GM18505 (cell line): ENCODE measurements around the gene RAPGEF3.

Experiments used
- ATAC-seq: cut with Tn5 transposase; IDR thresholded peaks from one replicate; pipeline ENCODE4 v1.9.1; 2021; ENCODE audit not compliant: unreplicated experiment
- POLR2A ChIP-seq: IDR thresholded peaks from 4 replicates; pipeline ENCODE4 v1.6.1; 2011; ENCODE audit warnings: borderline replicate concordance; ENCODE audit not compliant: insufficient read depth, insufficient read length; ENCODE audit errors: extremely low read depth

The RAPGEF3 gene

DNA sequence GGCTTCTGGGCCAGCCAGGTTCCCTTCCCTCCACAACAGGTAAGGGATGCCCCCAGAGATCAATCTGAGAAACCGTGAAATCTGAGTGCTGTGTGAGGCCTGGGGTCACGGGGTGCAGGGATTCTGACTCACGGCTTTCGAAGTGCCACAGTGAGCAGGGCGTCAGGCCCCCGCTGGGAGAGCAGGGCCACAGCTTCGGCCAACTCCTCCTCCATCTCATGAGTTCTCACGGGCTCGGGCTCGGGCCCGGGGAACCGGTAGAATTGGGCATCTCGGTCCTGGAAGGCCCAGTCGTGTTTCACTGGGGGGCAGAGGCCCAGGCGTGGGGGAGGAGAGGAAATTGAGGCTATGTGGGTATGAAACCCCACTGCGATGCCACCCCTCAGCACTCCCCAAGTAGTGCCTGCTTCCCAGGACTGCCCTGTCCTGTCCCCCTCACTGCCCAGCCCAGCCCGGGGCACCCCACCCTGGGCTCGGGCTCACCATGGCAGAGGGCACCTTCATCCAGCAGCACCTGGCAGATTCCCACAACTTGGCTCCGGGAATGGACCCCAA, 7.7 kb downstream of the RAPGEF3 start:
- TF ChIP-seq POLR2A = no peak
- ATAC-seq = no peak

GRCh38 chr12:47750229-47750798, 8.4 kb downstream of the RAPGEF3 start:
- no peak for ATAC-seq
- TF ChIP-seq POLR2A = no peak

DNA sequence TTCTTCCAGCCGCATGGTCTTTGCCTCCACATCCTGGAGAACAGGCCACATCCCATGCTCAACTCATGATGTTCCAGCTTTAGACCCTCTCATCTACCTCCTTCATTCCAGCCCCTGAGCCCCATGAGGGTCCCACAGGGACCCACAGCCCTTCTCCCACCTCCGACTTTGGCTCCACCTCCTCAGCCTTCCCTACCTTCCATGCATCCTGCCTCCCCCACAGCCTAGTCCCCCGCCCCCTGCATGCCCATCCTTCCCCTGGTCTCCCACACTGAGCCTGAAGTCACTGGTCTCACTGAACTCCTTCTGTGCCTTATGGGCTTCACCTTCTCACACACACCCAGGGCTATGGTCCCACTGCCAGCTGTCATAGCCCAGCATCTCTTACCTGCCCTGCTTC, 9.8 kb downstream of the RAPGEF3 start:
- no peak for TF ChIP-seq POLR2A
- ATAC-seq = no peak

DNA sequence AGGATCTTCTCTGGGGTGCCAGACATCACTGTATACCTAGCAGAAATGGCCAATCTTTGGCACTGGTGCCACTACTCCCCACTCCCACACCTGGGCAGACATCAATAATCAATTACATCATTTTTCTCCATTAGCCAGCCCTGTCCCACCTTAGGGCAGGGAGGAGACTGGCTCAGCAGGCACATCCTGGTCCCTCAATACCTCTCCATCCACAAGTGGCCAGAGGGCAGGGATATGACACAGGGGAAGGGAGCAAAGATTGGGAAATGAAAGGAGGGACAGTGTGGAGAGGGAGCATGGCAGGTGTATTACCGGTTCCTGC, 10.2 kb downstream of the RAPGEF3 start:
- no peak for TF ChIP-seq POLR2A
- ATAC-seq = no peak

DNA sequence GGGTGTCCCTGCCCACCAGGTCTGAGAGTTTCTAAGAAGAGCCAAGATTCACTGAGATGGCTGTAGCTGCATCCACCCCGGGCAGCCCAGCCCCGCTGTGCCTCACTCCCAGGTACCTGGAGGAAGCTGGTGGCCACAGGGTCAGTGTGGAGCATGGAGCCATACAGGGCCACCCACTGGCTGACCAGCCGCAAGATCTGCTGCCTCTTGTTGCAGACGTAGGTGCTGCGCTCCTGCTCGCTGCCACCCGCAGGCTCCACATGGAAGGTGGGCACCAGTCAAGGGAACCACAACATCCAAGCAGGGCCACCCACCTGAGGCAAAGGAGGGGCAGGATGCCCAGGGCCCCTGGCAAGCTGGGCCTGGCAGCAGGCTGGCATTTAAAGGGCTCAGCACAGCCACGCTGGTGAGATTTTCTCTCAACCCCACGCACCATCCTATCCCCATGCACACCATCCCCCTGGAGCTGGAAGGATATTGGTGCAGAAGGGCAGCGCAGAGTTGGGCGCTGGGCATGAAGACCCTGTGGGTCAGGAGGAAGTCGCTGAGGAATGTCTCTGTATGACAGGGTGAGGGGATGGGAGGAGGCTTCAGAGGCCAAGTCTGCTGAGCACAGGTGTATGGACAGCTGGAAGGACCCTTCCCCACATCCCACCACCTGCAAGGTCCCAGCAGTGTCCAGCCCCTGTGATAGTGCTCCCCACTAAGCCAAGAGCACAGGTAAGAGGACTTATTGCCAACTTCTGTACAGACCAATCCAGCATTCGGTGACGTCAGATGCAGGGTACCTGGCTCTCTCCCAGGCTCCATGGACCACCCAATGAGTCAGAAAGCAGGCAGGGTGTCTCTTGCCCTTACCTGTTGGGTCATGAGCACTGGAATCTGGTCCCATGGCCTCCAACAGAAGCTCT, 10.8 kb downstream of the RAPGEF3 start:
- ATAC-seq = no peak
- TF ChIP-seq POLR2A = no peak

DNA sequence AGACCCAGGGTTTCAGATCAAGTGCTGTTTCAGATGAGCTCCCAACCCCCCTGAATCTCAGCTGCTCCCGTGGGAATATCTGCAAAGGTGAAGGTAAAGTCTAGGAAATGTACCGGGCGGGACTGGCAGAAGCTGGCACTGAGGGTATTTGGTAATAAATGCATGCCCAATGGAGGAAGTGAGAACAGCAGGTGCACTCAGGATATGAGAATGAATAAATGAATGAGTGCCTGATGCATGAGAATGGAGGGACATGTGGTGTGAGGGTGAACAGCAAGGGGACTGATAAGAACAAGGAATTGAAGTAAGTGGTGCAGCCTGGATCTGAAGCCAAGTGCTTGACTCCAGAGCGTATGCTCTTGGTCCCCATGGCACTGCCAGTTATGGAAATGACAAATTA, 11.6 kb downstream of the RAPGEF3 start:
- no peak for TF ChIP-seq POLR2A
- ATAC-seq = no peak

DNA sequence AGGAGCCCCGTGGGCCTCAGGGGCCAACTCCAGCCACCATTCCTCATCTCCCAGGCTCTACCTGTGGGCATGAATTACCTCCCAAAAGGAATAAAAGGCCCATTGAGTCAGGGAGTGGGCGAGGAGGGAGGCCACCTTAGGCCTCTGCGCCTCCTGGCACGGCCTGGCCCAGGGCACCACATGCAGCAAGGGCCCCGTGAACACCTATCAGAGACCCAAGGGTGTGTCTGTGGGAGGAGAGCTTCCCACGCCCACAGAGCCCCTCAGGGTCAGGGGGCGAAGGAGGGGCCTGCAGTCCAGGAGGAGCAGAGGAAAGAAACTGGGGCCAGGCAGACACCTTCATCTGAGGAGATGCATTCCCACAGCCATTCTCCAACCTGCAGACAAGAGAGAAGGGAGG, 12.2 kb downstream of the RAPGEF3 start:
- no peak for ATAC-seq
- TF ChIP-seq POLR2A = no peak

- no peak for TF ChIP-seq POLR2A
- ATAC-seq = no peak
Measured at GRCh38 chr12:47746073-47746472, 12.6 kb downstream of the RAPGEF3 start.

DNA sequence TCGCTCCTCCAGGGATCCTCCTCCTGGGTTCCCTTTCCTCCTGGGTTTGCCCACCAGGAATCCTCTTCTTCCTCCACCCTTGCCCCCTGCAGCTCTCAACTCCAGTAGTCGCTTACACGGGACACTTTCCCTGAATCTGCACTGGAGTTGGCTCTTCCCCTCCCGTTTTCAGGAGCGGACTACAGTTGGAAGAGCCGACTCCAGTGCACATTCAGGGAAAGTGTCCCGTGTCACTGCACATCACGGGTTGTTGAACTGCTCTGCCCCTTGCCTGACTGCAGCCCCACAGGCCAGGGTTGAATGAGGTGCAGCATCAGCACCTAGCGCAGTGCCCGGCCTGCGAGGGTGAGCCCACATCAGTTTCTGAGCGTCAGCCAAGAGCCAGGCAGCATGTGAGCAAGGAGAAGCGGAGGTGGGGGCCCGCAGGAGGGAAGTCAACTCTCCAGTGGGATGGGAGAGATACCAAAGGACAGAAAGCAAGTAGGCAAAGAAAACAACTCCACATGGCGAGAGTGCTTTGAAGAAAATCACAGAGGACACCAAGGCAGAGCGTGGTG, 13.1 kb downstream of the RAPGEF3 start:
- no peak for ATAC-seq
- TF ChIP-seq POLR2A = no peak

- no peak for TF ChIP-seq POLR2A
- no peak for ATAC-seq
Measured at GRCh38 chr12:47744778-47745436, 13.8 kb downstream of the RAPGEF3 start.

DNA sequence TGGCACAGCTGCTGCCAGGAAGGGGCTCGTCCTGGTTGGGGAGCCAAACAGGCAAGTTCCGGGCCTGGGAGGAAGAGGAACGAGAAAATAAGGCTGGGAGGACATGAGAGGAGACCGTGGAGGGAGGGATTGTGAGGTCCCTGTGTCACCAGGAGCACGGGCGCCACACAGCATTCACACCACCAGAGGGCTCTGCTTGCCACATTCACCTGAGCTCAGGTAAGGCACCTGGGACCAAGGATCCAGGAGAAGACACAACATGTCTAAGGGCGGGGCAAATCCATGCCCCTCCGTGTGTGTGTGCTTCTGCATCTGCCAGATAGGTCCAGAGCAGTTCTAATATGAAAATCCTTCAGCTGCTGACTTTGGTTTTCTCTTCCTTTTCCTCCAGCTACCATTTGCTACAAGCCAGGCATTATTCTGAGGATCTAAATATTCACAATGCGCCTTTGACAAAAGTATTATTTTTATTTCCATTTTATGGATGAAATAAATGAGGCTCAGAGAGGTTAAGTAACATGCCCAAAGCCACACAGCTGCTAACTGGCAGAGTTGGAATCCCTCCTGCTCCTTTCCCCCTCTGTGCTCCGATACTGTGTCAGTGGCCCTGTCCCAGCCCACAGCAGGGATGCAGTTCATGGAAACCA, 14.6 kb downstream of the RAPGEF3 start:
- ATAC-seq = no peak
- TF ChIP-seq POLR2A = no peak

DNA sequence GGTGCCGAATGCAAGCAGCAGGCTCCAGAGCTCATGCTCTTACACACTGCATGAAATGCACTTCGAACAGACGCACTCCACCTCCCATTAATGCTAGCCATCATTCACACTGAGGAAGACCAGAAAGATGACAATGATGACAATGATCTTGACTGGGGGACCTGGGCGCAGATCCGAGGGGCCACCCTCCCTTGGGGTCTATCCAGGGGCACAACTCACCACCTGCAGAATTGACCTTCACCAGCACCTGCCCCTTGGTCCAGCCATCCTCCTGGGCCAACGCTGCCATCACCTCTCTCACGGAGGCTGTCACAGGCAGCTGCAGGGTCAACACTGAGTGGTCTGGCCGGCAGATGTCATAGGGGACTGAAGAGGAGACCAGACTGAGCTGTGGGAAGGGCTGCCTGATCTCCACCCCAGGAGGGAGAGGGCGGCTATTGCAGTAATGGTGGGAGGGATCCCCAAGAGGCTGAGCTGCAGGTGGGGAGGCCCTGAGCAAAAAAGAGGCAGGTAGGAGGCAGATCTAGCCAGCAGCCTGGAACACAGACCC, 15.3 kb downstream of the RAPGEF3 start:
- no peak for ATAC-seq
- TF ChIP-seq POLR2A = no peak

DNA sequence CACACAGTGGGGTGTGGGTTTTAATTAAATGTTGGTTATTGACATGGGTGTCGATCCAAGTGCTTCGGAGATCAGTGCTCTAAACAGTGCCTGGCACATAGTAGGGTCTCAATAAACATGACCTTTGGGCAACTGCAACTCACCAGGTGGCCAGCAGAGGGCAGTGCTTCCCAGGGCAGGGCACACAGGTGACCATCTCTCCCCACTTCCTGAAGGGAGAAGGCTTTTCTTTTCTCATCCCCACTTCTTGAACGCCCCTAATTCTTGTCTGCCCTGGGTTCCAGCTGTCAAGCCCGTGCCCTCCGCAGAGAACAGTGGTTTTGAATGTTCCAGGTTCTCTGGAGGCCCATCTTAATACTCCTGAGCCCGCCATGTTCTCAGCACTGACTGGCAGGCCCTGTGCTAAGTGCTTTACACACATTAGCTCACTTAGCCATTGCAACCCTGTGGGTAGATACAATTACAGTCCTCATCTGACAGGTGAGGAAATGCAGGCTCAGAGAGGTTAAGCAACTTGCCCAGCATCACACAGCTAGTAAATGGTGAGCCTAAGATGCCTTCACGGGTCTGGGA, 16.3 kb downstream of the RAPGEF3 start:
- no peak for ATAC-seq
- TF ChIP-seq POLR2A = no peak

DNA sequence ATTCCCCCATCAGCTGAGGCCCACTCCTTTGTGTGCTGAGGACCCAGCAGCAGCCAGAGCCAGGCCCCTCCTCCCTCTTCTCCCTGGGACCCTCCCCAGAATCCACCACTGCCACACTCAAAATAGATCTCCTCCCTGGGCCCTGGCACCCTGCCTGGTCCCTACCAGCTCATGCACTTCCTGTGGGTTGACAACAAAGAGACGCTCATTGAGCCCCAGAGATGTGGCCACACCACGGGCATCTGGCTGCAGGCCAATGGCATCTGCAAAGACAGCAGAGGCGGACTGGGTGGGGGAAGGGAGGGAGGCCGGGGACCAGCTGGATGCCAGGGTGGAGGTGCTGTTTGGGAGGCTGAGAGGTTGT, 17.4 kb downstream of the RAPGEF3 start:
- no peak for TF ChIP-seq POLR2A
- ATAC-seq = no peak
